ENCODE measurements around the gene APOL6. TPM values are rescaled to one million over a fixed set of nuclear protein-coding genes. Genes with fewer than 3 reads are reported as not detected.
A peak's percentile ranks its signal among the peaks of the same experiment; 100 is the strongest.

APOL6 gene
- total and polyA plus RNA-seq, 2 of the 13 experiments (the other 11 are each of a cell fraction or from before 2014, with no cell fraction given), result 5.2 to 7.5 TPM

DNA sequence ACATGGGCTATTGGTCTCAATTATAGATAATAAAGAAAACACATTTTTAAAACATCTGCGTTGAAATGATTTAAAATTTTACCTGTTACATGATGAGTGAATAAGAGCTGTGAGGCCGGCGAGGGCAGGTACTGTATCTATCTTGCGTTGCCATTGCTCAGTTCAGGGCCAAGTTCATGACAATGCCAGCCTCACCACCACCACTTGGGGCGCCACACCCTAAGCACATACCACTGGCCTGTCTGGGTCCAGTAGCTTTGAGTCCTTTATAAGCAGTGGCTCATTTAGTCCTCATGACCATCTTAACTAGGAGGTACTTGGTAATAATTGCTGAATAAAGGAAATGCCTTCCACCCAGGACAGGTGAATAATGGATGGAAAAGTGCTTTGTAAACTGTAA lies 16.6 kb upstream of the APOL6 start (continued):
- 0 out of 2 replicates have a peak, but pooled peaks have one; percentile 23 for TF ChIP-seq SAP130 (CRISPR knock-in tag; IDR thresholded peaks at IDR 0.05; ENCODE audit: low read depth)
- peak; percentile 61; the same call in 1 of the 2 replicates for TF ChIP-seq RXRA (CRISPR knock-in tag; IDR thresholded peaks at IDR 0.05)
- TF ChIP-seq HOMEZ (CRISPR knock-in tag; IDR thresholded peaks at IDR 0.05; ENCODE audit: low read depth), result no peak
- peak; percentile 95 for TF ChIP-seq SKI (IDR thresholded peaks at IDR 0.05; ENCODE audit: partially characterized antibody)

GRCh38 chr22:35632935-35633334 lies 15.3 kb upstream of the APOL6 start:
- Histone ChIP-seq H3K79me2 (ENCODE audit: insufficient read depth, low read length) (no peaks in the 10 kb centered on the region), H4K20me1 (ENCODE audit: insufficient read depth, low read length) (no peaks in the 10 kb centered on the region), H3K4me3 (replicated peaks in 1 of 3; ENCODE audit: insufficient read depth in 1 of 3, low read depth in 2 of 3, low read length in 3 of 3) (no peak overlapping the region), H3K9me3 (ENCODE audit: low read length) (no peaks in the 10 kb centered on the region), H3K36me3 (replicated peaks in 1 of 2; ENCODE audit: control insufficient read depth in 1 of 2, insufficient read depth in 2 of 2, low read length in 2 of 2) (no peaks in the 10 kb centered on the region), H3K27ac (ENCODE audit: extremely low read length, insufficient read depth, low read length) (no peak overlapping the region), H3K9ac (ENCODE audit: insufficient read depth, low read depth, low read length) (no peak overlapping the region), H3K4me1 (ENCODE audit: insufficient read depth, low read length) (peaks cover 11% of the 10 kb centered on the region; the same call in 1 of the 2 replicates), H2AFZ (ENCODE audit: low read length) (no peak overlapping the region), H3K27me3 (ENCODE audit: control insufficient read depth in 1 of 2, insufficient read depth in 2 of 2, low read length in 2 of 2) (no peaks in the 10 kb centered on the region), H3K4me2 (ENCODE audit: low read depth, low read length) (no peak overlapping the region)
- no peak for ATAC-seq
- ChIA-PET CTCF (ENCODE audit: low intra/inter-chr PET ratio, low total read pairs) (no interaction called here), POLR2A (no interaction called here)
- no peak for FAIRE-seq
- TF ChIP-seq POLR2A (IDR thresholded peaks at IDR 0.05; ENCODE audit: insufficient read depth in 1 of 2, low read depth in 2 of 2, low read length in 2 of 2), result no peak
- no peak for TF ChIP-seq ZFP90 (CRISPR knock-in tag; IDR thresholded peaks at IDR 0.05; ENCODE audit: borderline replicate concordance)
- no peak for TF ChIP-seq CREM (IDR thresholded peaks at IDR 0.05)
- TF ChIP-seq CREM (CRISPR knock-in tag; IDR thresholded peaks at IDR 0.05), result no peak
- TF ChIP-seq MAFF (IDR thresholded peaks at IDR 0.05; ENCODE audit: low read depth, low read length), result no peak
- no peak for TF ChIP-seq BORCS8-MEF2B (CRISPR knock-in tag; IDR thresholded peaks at IDR 0.05)
- no peak for TF ChIP-seq KLF15 (CRISPR knock-in tag; IDR thresholded peaks at IDR 0.05; ENCODE audit: borderline replicate concordance)
- TF ChIP-seq ZNF703 (CRISPR knock-in tag; IDR thresholded peaks at IDR 0.05; ENCODE audit: borderline replicate concordance), result no peak
- no peak for TF ChIP-seq ATRX (CRISPR knock-in tag; IDR thresholded peaks at IDR 0.05; ENCODE audit: borderline replicate concordance)
- TF ChIP-seq EEA1 (CRISPR knock-in tag; IDR thresholded peaks at IDR 0.05; ENCODE audit: borderline replicate concordance), result no peak
- TF ChIP-seq, protein P1, sequence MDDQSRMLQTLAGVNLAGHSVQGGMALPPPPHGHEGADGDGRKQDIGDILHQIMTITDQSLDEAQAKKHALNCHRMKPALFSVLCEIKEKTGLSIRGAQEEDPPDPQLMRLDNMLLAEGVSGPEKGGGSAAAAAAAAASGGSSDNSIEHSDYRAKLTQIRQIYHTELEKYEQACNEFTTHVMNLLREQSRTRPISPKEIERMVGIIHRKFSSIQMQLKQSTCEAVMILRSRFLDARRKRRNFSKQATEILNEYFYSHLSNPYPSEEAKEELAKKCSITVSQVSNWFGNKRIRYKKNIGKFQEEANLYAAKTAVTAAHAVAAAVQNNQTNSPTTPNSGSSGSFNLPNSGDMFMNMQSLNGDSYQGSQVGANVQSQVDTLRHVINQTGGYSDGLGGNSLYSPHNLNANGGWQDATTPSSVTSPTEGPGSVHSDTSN (CRISPR knock-in tag; IDR thresholded peaks at IDR 0.05; ENCODE audit: borderline replicate concordance), result no peak
- TF ChIP-seq ZNF746 (CRISPR knock-in tag; IDR thresholded peaks at IDR 0.05), result no peak
- no peak for TF ChIP-seq ZFY (CRISPR knock-in tag; IDR thresholded peaks at IDR 0.05)
- no peak for TF ChIP-seq ZNF850 (CRISPR knock-in tag; conservative IDR thresholded peaks at IDR 0.05)
- intact Hi-C loops (cut with micrococcal nuclease; ENCODE audit: unreplicated experiment) (no loop called here), in situ Hi-C loops (cut with HindIII; ENCODE audit: extremely low pct_ligation_motif_present, low pct_unique_long_range_greater_than_20kb) (loop anchor here (10.0 kb wide), 2 partner anchors 102 to 202 kb away; no protein-coding TSS in a partner anchor)
- no TSS peak for BruUV-seq (replicated peaks)
- WGBS (ENCODE audit: low lambda C conversion rate), result 43% methylated on average over 3 of the region's 3 CpGs
- no peak for DNase-seq (ENCODE audit: low spot score)
